ENCODE results near the gene NLE1.
"Not testable (repeated sequence)": the region's sequence is repeated elsewhere in the genome, so short reads cannot be mapped to it uniquely, and the experiment has no call there.

NLE1 gene

DNA sequence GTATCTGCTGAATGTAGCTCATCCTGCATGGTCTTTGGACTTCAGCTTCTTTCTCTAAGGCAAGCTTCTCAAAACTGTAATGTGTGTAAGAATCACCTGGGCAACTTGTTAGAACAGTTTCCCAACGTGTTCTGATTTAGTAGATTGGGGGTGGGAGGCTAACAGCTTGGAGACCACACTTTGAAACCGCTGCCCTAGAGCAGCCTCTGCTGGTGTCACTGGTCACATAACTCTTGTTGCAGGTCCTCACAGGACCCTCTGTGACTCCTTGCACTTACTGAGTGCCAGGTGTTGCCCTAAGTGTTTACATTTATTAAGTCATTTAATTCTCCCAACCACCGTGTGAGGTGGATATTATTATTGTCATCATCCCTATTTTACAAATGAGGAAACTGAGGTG, 42.2 kb upstream of the NLE1 start:
- H3K4me3 ChIP-seq (ENCODE audit: low read depth, low read length), result no peak overlapping the region
- TF ChIP-seq, protein P1, sequence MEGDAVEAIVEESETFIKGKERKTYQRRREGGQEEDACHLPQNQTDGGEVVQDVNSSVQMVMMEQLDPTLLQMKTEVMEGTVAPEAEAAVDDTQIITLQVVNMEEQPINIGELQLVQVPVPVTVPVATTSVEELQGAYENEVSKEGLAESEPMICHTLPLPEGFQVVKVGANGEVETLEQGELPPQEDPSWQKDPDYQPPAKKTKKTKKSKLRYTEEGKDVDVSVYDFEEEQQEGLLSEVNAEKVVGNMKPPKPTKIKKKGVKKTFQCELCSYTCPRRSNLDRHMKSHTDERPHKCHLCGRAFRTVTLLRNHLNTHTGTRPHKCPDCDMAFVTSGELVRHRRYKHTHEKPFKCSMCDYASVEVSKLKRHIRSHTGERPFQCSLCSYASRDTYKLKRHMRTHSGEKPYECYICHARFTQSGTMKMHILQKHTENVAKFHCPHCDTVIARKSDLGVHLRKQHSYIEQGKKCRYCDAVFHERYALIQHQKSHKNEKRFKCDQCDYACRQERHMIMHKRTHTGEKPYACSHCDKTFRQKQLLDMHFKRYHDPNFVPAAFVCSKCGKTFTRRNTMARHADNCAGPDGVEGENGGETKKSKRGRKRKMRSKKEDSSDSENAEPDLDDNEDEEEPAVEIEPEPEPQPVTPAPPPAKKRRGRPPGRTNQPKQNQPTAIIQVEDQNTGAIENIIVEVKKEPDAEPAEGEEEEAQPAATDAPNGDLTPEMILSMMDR (IDR thresholded peaks at IDR 0.05; ENCODE audit: control insufficient read depth, extremely low read depth, insufficient read depth), result no peak
- no peak for DNase-seq (ENCODE audit: low read depth)

DNA sequence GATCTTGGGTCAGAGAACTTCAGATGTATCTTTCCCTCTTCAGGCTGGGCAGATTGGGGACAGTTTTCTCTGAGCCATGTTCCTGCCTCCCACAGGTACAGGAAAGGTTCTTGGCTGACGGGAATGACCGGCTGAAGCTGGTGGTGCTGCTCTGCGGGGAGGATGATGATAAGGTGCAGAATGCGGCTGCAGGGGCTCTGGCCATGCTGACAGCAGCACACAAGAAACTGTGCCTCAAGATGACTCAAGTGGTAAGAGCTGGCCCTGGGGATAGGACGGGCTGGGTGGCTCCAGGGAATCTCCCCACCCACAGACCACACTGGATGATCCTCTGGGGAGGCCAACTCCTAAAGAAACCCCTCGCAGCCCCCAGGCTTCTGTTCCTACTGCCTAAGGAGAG, 41.2 kb upstream of the NLE1 start:
- no peak for DNase-seq (ENCODE audit: low read depth)
- TF ChIP-seq, protein P1 (IDR thresholded peaks at IDR 0.05; ENCODE audit: control insufficient read depth, extremely low read depth, insufficient read depth), result no peak
- no peak overlapping the region for H3K4me3 ChIP-seq (ENCODE audit: low read depth, low read length)

DNA sequence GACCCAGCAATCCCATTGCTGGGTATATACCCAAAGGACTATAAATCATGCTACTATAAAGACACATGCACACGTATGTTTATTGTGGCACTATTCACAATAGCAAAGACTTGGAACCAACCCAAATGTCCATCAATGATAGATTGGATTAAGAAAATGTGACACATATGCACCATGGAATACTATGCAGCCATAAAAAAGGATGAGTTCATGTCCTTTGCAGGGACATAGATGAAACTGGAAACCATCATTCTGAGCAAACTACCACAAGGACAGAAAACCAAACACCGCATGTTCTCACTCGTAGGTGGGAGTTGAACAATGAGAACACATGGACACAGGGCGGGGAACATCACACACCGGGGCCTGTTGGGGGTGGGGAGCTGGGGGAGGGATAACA, 37.3 kb upstream of the NLE1 start:
- H3K4me3 ChIP-seq (ENCODE audit: low read depth, low read length), result not testable (repeated sequence)

DNA sequence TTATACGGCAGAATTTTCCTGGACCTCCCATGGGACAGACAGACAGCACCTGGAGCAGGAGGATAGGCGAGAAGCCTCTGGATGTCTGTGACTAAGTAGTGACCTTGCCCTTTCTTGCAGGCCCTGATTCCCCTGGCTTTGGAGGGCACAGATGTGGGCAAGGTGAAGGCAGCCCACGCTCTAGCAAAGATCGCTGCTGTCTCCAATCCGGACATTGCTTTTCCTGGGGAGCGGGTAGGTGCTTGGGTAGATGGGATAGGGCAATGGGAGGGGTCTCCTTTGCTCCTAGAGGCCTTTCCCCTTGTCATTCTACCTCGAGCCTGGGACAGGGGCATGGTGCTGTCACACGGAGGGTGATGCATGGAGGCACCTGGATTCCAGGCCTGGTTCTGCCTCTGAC, 34.8 kb upstream of the NLE1 start:
- DNase-seq (ENCODE audit: low read depth), result no peak
- H3K4me3 ChIP-seq (ENCODE audit: low read depth, low read length), result no peak overlapping the region
- TF ChIP-seq, protein P1 (IDR thresholded peaks at IDR 0.05; ENCODE audit: control insufficient read depth, extremely low read depth, insufficient read depth), result no peak

More for the DNA sequence above, 37.3 kb upstream of the NLE1 start:
- DNase-seq (ENCODE audit: low read depth), result not testable (repeated sequence)

DNA sequence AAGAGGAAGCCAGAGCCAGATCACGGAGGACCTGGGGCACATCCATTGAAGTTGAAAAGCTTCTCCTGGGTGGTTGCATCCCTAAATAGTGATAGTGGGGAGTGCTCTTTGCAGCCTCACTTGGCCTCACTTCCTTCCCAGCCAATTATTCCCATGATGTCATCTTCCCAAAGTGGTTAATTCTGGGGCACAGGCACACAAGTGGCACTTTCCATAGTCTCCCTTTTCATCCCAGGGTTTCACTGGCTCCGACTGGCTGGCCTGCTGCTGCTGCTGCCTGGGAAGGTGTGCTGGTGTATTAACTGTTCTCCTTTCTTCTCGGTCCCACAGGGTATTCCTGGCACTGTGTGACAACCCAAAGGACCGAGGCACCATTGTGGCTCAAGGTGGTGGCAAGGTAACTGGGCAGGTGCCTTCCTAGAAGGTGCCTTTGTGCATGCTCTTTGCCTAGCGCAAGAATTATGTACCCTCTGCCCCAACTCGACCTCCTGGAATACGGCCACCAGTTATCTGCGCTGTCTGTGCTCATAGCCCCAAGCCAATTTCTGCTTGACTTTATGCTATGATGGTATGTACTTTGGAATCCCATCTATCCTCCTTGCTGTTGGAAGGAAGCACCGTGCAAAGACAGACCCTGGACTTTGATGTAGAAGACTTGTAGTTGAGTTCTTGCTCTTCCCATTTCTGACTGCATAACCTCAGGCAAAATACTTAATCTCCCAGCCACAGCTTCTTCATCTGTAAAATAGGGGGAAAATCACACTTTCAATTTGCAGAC, 33.7 kb upstream of the NLE1 start:
- no peak for DNase-seq (ENCODE audit: low read depth)
- H3K4me3 ChIP-seq (ENCODE audit: low read depth, low read length), result no peak overlapping the region
- TF ChIP-seq, protein P1 (IDR thresholded peaks at IDR 0.05; ENCODE audit: control insufficient read depth, extremely low read depth, insufficient read depth), result no peak

DNA sequence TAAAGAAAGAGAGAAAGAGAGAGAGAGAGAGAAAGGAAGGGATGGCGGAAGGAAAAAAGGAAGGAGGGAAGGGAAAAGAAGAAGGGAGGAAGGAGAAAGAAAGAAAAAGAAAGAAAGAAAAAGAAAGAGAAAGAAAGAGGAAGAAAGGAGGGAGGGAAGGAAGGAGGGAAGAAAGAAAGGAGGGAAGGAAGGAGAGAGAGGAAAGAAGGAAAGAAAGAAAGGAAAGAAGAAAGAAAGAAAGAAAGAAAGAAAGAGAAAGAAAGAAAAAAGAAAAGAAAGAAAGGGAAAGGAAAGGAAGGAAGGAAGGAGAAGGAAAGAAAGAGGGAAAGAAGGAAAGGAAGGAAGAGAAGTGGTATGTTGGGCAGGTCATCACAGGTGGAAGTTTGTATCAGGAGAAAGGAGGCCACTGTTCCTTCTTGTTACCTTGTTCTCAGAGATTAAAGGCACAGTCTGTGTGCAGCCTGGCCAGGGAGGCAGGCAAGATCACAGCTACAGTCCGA, 32.8 kb upstream of the NLE1 start:
- TF ChIP-seq, protein P1 (IDR thresholded peaks at IDR 0.05; ENCODE audit: control insufficient read depth, extremely low read depth, insufficient read depth), result no peak
- H3K4me3 ChIP-seq (ENCODE audit: low read depth, low read length), result no peak overlapping the region
- no peak for DNase-seq (ENCODE audit: low read depth)

DNA sequence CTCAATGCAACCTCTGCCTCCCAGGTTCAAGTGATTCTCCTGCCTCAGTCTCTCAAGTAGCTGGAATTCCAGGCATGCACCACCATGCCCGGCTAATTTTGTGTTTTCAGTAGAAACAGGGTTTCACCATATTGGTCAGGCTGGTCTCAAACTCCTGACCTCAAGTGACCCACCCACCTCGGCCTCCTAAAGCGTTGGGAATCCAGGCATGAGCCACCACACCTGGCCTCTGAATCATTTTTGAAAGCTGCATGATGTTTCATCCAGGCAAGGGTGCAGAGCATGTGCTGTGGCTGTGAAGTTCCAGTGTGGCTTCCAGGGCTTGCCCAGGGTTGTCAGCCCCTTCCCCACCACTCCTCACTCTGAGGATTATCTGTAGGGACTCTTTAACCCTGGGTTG, 30.2 kb upstream of the NLE1 start:
- H3K4me3 ChIP-seq (ENCODE audit: low read depth, low read length); DNase-seq (ENCODE audit: low read depth): not testable (repeated sequence)

DNA sequence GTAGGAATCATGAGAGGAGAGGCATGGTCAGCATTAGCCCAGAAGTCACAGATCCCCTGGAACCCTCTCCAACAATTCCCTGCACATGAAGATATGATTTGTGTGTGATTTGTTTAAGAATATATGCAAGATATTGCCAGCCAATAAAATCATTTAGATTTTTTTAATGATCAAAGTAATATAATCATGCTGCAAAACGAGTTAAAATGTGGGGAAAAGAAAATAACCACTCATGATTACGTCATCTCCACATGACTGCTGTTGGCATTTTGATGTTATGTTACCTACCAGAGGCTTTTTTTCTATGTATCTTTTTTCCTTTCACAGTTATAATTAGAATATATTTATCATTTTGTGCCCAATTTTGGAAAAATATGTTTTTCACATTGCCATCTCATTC, 29.7 kb upstream of the NLE1 start:
- TF ChIP-seq, protein P1 (IDR thresholded peaks at IDR 0.05; ENCODE audit: control insufficient read depth, extremely low read depth, insufficient read depth), result no peak
- DNase-seq (ENCODE audit: low read depth), result no peak
- H3K4me3 ChIP-seq (ENCODE audit: low read depth, low read length), result no peak overlapping the region
